IMR-90 (cell line): ENCODE measurements around the gene RUNX2.

Experiments
- CEBPB ChIP-seq: IDR thresholded peaks from 2 replicates; pipeline ENCODE4 v1.6.1; 2012; ENCODE audit warnings: low read depth, low read length, improper control_type of control experiment
- FOS ChIP-seq: fragments of 150-350 bp; IDR thresholded peaks from 2 replicates; pipeline ENCODE4 v1.6.1; 2016; ENCODE audit warnings: low read depth, low read length
- NFE2L2 ChIP-seq: fragments of 150-350 bp; IDR thresholded peaks from 2 replicates; pipeline ENCODE4 v1.6.1; 2016; ENCODE audit warnings: low read depth, mild to moderate bottlenecking, low read length
- POLR2A ChIP-seq: IDR thresholded peaks from 2 replicates; pipeline ENCODE4 v1.6.1; 2012; ENCODE audit warnings: mild to moderate bottlenecking, low read depth, low read length
- RCOR1 ChIP-seq: IDR thresholded peaks from 2 replicates; pipeline ENCODE4 v1.6.1; 2012; ENCODE audit warnings: mild to moderate bottlenecking, low read length, improper control_type of control experiment; ENCODE audit not compliant: insufficient replicate concordance
- RFX5 ChIP-seq: IDR thresholded peaks from 2 replicates; pipeline ENCODE4 v1.8.0; 2012; ENCODE audit warnings: low read depth, mild to moderate bottlenecking, low read length, moderate library complexity
- TF ChIP-seq, protein P1 (sequence below): conservative IDR thresholded peaks from 2 replicates; pipeline ENCODE4 v1.5.1; 2012; ENCODE audit warnings: mild to moderate bottlenecking, low read depth, low read length, improper control_type of control experiment
- TF ChIP-seq, protein P2 (sequence below): fragments of 150-350 bp; IDR thresholded peaks from 2 replicates; pipeline ENCODE4 v1.6.1; 2017; ENCODE audit warnings: mild to moderate bottlenecking, antibody characterized with exemption, low read length, low read depth

DNA sequence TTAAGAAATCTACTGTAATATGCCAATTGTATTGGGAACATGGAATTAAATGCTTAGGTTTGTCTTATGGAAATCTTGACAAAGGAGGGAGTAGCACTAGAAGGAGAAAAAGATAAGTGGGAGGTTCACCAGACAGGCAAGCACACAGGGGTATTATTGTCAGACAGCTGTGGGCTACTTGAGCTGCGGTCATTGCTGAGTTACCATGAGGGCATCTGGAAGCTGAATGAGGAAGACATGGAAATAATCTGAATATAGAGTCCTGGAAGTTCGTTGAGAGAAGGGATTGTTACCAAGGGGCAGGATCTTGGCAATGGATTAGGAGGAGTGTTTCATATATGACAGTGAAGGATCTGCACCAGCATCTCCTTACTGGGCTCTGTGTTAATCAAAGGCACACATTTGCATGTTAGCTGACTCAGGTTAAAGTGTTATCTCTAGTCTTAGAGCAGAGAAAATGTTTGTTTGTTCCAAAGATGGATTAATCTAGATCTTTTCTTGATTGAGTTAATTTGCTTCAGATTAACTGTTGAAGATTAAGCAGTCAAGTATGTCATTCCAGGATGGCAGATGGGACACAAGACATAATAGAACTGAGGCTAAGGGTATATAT, 102.6 kb downstream of the RUNX2 start:
- TF ChIP-seq, protein P1, sequence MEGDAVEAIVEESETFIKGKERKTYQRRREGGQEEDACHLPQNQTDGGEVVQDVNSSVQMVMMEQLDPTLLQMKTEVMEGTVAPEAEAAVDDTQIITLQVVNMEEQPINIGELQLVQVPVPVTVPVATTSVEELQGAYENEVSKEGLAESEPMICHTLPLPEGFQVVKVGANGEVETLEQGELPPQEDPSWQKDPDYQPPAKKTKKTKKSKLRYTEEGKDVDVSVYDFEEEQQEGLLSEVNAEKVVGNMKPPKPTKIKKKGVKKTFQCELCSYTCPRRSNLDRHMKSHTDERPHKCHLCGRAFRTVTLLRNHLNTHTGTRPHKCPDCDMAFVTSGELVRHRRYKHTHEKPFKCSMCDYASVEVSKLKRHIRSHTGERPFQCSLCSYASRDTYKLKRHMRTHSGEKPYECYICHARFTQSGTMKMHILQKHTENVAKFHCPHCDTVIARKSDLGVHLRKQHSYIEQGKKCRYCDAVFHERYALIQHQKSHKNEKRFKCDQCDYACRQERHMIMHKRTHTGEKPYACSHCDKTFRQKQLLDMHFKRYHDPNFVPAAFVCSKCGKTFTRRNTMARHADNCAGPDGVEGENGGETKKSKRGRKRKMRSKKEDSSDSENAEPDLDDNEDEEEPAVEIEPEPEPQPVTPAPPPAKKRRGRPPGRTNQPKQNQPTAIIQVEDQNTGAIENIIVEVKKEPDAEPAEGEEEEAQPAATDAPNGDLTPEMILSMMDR: no peak
- no peak for TF ChIP-seq CEBPB
- TF ChIP-seq NFE2L2: no peak
- no peak for TF ChIP-seq POLR2A
- TF ChIP-seq RFX5: no peak
- TF ChIP-seq FOS: no peak
- TF ChIP-seq, protein P2, sequence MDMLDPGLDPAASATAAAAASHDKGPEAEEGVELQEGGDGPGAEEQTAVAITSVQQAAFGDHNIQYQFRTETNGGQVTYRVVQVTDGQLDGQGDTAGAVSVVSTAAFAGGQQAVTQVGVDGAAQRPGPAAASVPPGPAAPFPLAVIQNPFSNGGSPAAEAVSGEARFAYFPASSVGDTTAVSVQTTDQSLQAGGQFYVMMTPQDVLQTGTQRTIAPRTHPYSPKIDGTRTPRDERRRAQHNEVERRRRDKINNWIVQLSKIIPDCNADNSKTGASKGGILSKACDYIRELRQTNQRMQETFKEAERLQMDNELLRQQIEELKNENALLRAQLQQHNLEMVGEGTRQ: no peak
- no peak for TF ChIP-seq RCOR1
